PC-3 (cell line): ENCODE data around the gene SMIM27.
A peak's percentile ranks its signal among the peaks of the same experiment; 100 is the strongest.

Experiments
- EZH2 ChIP-seq: fragments of 300-600 bp; sonication (generic); IDR thresholded peaks from one replicate; pipeline ENCODE4 v1.6.1; 2017; ENCODE audit warnings: antibody characterized with exemption, mild to moderate bottlenecking, low read length; ENCODE audit not compliant: unreplicated experiment
- EZH2phosphoT487 ChIP-seq: fragments of 300-600 bp; sonication (generic); IDR thresholded peaks from 2 replicates; pipeline ENCODE4 v1.6.1; 2018; ENCODE audit warnings: mild to moderate bottlenecking, antibody characterized with exemption, low read length, borderline replicate concordance
- TF ChIP-seq, protein P1 (sequence below): fragments of 300-600 bp; sonication (generic); conservative IDR thresholded peaks from 2 replicates; pipeline ENCODE4 v1.5.1; 2017; ENCODE audit warnings: antibody characterized with exemption, low read depth, mild to moderate bottlenecking, low read length

GRCh38 chr9:32589083-32589723 is 37.1 kb downstream of the SMIM27 start:
- TF ChIP-seq EZH2, result no peak
- TF ChIP-seq, protein P1, sequence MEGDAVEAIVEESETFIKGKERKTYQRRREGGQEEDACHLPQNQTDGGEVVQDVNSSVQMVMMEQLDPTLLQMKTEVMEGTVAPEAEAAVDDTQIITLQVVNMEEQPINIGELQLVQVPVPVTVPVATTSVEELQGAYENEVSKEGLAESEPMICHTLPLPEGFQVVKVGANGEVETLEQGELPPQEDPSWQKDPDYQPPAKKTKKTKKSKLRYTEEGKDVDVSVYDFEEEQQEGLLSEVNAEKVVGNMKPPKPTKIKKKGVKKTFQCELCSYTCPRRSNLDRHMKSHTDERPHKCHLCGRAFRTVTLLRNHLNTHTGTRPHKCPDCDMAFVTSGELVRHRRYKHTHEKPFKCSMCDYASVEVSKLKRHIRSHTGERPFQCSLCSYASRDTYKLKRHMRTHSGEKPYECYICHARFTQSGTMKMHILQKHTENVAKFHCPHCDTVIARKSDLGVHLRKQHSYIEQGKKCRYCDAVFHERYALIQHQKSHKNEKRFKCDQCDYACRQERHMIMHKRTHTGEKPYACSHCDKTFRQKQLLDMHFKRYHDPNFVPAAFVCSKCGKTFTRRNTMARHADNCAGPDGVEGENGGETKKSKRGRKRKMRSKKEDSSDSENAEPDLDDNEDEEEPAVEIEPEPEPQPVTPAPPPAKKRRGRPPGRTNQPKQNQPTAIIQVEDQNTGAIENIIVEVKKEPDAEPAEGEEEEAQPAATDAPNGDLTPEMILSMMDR, result peak; percentile 75
- TF ChIP-seq EZH2phosphoT487, result no peak
